ENCODE data around the gene XRN1. TPM values are rescaled to one million over a fixed set of nuclear protein-coding genes. Genes with fewer than 3 reads are reported as not detected.

XRN1 gene
- total and polyA plus RNA-seq, 2 of the 8 experiments (the other 6 are each of a cell fraction or from before 2014, with no cell fraction given): 1.9 to 17.2 TPM

- Histone ChIP-seq H2AK5ac (ENCODE audit: low read depth, low read length) (no peak overlapping the region), H3K9ac (replicated peaks in 1 of 4; ENCODE audit: extremely low read depth in 1 of 4, low read depth in 3 of 4, low read length in 3 of 4) (no peak overlapping the region; a peak in 1 of 7 replicates), H3K4me1 (replicated peaks in 1 of 4; ENCODE audit: control insufficient read depth in 3 of 4, insufficient read depth in 4 of 4, low read length in 3 of 4) (no peaks in the 10 kb centered on the region), H4K8ac (ENCODE audit: extremely low read depth, insufficient read depth, low read length) (no peak overlapping the region), H3K23me2 (ENCODE audit: low read depth, low read length) (peaks cover 2% of the 10 kb centered on the region), H3K23ac (ENCODE audit: insufficient read length) (no peak overlapping the region), H3K4me2 (ENCODE audit: insufficient read depth in 1 of 2, low read depth in 2 of 2, low read length in 2 of 2) (no peak overlapping the region), H3K79me1 (ENCODE audit: low read depth, low read length) (peaks cover 2% of the 10 kb centered on the region; the same call in 1 of the 2 replicates), H2BK120ac (replicated peaks; ENCODE audit: low read depth, low read length) (no peak overlapping the region), H2BK20ac (ENCODE audit: low read length) (no peak overlapping the region), H4K20me1 (replicated peaks in 1 of 2; ENCODE audit: control insufficient read depth in 1 of 2, insufficient read depth in 2 of 2, low read length in 2 of 2) (no peaks in the 10 kb centered on the region), H2BK15ac (ENCODE audit: low read length) (no peak overlapping the region), H3K27ac (ENCODE audit: low read depth, low read length) (no peak overlapping the region), H3K9me3 (ENCODE audit: insufficient read depth in 2 of 2, low read depth in 1 of 2, low read length in 1 of 2) (no peaks in the 10 kb centered on the region), H3K18ac (ENCODE audit: extremely low read depth, low read length) (no peak overlapping the region), H2BK12ac (ENCODE audit: low read depth, low read length) (no peak overlapping the region), H3K14ac (ENCODE audit: insufficient read length) (no peak overlapping the region), H2BK5ac (ENCODE audit: low read depth, low read length) (no peak overlapping the region), H4K5ac (ENCODE audit: insufficient read length, low read depth, low read length) (no peak overlapping the region), H4K91ac (replicated peaks; ENCODE audit: insufficient read length, low read length) (no peak overlapping the region), H2AFZ (ENCODE audit: low read length) (no peak overlapping the region), H3K27me3 (replicated peaks in 1 of 4; ENCODE audit: control insufficient read depth in 3 of 4, extremely low read depth in 1 of 4, insufficient read depth in 3 of 4, low read length in 3 of 4) (no peaks in the 10 kb centered on the region), H3K56ac (replicated peaks; ENCODE audit: insufficient read length, low read depth, low read length) (no peak overlapping the region), H3K36me3 (ENCODE audit: control insufficient read depth in 2 of 4, insufficient read depth in 4 of 4, low read length in 3 of 4) (no peaks in the 10 kb centered on the region), H3K4ac (replicated peaks; ENCODE audit: insufficient read length, low read depth, low read length) (no peak overlapping the region), H3K79me2 (ENCODE audit: control insufficient read depth in 1 of 2, insufficient read depth in 2 of 2, low read length in 2 of 2) (peaks cover 0 to 18% of the 10 kb centered on the region in 2 experiments; a peak in 2 of 4 replicates), H3K4me3 (ENCODE audit: extremely low read depth in 1 of 4, insufficient read depth in 2 of 4, low read depth in 3 of 4, low read length in 4 of 4) (no peak overlapping the region)
- ChIA-PET CTCF (ENCODE audit: partially characterized antibody) (interaction anchor here (0.6 kb wide), 1 partner anchor 361 kb away, joined by 3 read pairs; no protein-coding TSS in a partner anchor), POLR2A (ENCODE audit: partially characterized antibody) (no interaction called here)
- DNase-seq (ENCODE audit: low read depth in 1 of 2, low spot score in 2 of 2): no peak
- WGBS, 2 experiments (ENCODE audit: extremely low coverage in 1 of 2, insufficient coverage in 1 of 2, insufficient read length in 1 of 2, insufficient replicate concordance in 2 of 2, low coverage in 1 of 2, low lambda C conversion rate in 2 of 2, missing lambda C conversion rate in 1 of 2): 92% methylated on average over 5 of the region's 5 CpGs; no CpG with 5 or more reads in 1 of the 2 experiments
- TF ChIP-seq RBBP5 (IDR thresholded peaks at IDR 0.05; ENCODE audit: borderline replicate concordance, low read depth, low read length) (no peak), SP4 (IDR thresholded peaks at IDR 0.05; ENCODE audit: low read length) (no peak), SAP30 (IDR thresholded peaks at IDR 0.05; ENCODE audit: insufficient read depth, insufficient replicate concordance, low read length) (no peak), GTF2F1 (IDR thresholded peaks at IDR 0.05; ENCODE audit: borderline replicate concordance, low read depth, low read length) (no peak), CHD2 (IDR thresholded peaks at IDR 0.05; ENCODE audit: low read length) (no peak), RFX5 (IDR thresholded peaks at IDR 0.05; ENCODE audit: borderline replicate concordance, low read depth, low read length) (no peak), ATF3 (IDR thresholded peaks at IDR 0.05; ENCODE audit: insufficient read depth, low read depth, low read length) (no peak)
- FAIRE-seq: no peak
Measured at GRCh38 chr3:142450881-142451280, 3.0 kb upstream of the XRN1 start.
